Thoracic aorta (tissue), 2 donors: ENCODE data around the gene TTC16. TPM values are rescaled to one million over a fixed set of nuclear protein-coding genes. Genes with fewer than 3 reads are reported as not detected.
"Not testable (repeated sequence)": the region's sequence is repeated elsewhere in the genome, so short reads cannot be mapped to it uniquely, and the experiment has no call there.

Experiments used
- ATAC-seq: fragments of 150-250 bp; one replicate; pipeline ENCODE4 v1.8.0; 2017; ENCODE audit warnings: low read depth; ENCODE audit not compliant: insufficient number of reproducible peaks, low FRiP score
- DNase-seq: peaks from one replicate; pipeline ENCODE4 v3.0.0-alpha.2; 2020; ENCODE audit warnings: low spot score
- H3K27ac ChIP-seq, 2 donors: fragments of 200-600 bp; sonication (generic); 1 replicate in 1 of 2; 2 replicates in 1 of 2; pipeline ENCODE4 v1.5.1; 2016; ENCODE audit warnings: mild to moderate bottlenecking in 2 of 2, moderate library complexity in 2 of 2
- H3K27me3 ChIP-seq: fragments of 200-600 bp; sonication (generic); replicated peaks from 2 replicates; pipeline ENCODE4 v1.6.0; 2016; ENCODE audit warnings: mild to moderate bottlenecking; ENCODE audit not compliant: insufficient read depth
- H3K36me3 ChIP-seq: fragments of 200-600 bp; sonication (generic); one replicate; pipeline ENCODE4 v1.5.1; 2016
- H3K4me1 ChIP-seq, 2 donors: fragments of 200-600 bp; sonication (generic); 1 replicate in 1 of 2; 2 replicates in 1 of 2; pipeline versions ENCODE4 v1.5.1 to v1.6.0; 2016; ENCODE audit warnings: low read depth in 2 of 2, mild to moderate bottlenecking in 1 of 2; ENCODE audit not compliant: control insufficient read depth in 1 of 2
- H3K4me3 ChIP-seq: fragments of 200-600 bp; sonication (generic); 2 replicates; pipeline ENCODE4 v1.5.1; 2016; ENCODE audit warnings: mild to moderate bottlenecking
- H3K9me3 ChIP-seq: fragments of 200-600 bp; sonication (generic); 2 replicates; pipeline ENCODE4 v1.5.1; 2016
- total RNA-seq, 2 donors: library from RNA; depleted of rRNA; stranded (reverse); fragments of >200 nt; gene quantifications; one replicate each; pipeline versions ENCODE4 v1.1.0 to v1.2.3, GENCODE V29; 2016
- TF ChIP-seq, protein P1 (sequence below): fragments of 200-600 bp; sonication (generic); IDR thresholded peaks from one replicate; pipeline ENCODE4 v1.5.1; 2019; ENCODE audit warnings: antibody characterized with exemption

TTC16 gene
- total RNA-seq, 2 donors from 2014 or later = 0.14 to 0.27 TPM

DNA sequence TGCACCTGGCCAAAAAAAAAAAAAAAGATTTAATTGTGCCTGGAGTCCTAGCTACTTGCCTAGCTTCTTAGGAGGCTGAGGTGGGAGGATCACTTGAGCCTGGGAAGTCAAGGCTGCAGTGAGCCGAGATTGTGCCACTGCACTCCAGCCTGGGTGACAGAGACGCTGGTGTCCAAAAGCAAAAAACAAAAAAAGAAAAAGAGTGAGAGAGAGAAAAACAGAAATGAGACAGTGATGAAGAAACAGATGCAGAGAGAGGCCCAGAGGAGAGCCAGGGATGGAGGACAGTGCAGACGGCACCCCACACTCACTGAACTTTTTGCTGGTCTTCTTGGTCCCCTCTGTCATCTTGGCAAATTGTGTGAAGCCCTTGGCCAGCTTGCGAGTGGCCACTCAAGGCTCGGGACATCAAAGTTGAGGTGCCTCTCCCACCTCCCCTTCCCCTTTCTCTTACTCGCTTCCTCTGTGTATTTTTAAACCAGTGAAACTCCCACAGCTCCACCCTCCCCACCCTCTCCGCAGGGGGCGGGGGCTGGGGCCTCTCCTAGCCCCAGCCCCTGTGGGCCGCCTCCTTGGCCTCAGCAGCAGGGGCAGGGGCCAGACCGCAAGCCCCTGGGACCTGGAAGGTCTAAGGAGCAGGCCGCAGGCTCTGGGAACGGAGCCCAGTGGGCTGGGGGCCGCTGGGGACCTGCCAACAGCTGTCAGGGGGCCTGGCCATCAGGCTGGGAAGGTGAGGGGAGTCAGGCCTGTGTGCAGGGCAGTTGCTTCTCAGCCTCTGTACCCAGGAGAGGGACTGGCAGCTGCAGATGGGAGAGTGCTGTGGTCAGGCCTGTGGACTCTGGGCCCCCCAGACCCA is 62.6 kb downstream of the TTC16 start, which contains the start of gene SH2D3C:
TSS of gene SH2D3C (minus strand) at position 387 of the 856 bp plus-strand sequence. CDS start at position 348, 39 bp downstream.
- H3K36me3 ChIP-seq = no peaks in the 10 kb centered on the region
- DNase-seq (no peak), ATAC-seq (no peak)
- H3K4me3 ChIP-seq = peak within 1 kb of the TSS; percentile 45
- TF ChIP-seq, protein P1, sequence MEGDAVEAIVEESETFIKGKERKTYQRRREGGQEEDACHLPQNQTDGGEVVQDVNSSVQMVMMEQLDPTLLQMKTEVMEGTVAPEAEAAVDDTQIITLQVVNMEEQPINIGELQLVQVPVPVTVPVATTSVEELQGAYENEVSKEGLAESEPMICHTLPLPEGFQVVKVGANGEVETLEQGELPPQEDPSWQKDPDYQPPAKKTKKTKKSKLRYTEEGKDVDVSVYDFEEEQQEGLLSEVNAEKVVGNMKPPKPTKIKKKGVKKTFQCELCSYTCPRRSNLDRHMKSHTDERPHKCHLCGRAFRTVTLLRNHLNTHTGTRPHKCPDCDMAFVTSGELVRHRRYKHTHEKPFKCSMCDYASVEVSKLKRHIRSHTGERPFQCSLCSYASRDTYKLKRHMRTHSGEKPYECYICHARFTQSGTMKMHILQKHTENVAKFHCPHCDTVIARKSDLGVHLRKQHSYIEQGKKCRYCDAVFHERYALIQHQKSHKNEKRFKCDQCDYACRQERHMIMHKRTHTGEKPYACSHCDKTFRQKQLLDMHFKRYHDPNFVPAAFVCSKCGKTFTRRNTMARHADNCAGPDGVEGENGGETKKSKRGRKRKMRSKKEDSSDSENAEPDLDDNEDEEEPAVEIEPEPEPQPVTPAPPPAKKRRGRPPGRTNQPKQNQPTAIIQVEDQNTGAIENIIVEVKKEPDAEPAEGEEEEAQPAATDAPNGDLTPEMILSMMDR = no peak
- no peaks in the 10 kb centered on the region for H3K9me3 ChIP-seq
- H3K27me3 ChIP-seq = no peaks in the 10 kb centered on the region
- peak within 1 kb of the TSS in 1 of 2 donors; percentile 20 for H3K27ac ChIP-seq
- no peaks in the 10 kb centered on the region for H3K4me1 ChIP-seq

DNA sequence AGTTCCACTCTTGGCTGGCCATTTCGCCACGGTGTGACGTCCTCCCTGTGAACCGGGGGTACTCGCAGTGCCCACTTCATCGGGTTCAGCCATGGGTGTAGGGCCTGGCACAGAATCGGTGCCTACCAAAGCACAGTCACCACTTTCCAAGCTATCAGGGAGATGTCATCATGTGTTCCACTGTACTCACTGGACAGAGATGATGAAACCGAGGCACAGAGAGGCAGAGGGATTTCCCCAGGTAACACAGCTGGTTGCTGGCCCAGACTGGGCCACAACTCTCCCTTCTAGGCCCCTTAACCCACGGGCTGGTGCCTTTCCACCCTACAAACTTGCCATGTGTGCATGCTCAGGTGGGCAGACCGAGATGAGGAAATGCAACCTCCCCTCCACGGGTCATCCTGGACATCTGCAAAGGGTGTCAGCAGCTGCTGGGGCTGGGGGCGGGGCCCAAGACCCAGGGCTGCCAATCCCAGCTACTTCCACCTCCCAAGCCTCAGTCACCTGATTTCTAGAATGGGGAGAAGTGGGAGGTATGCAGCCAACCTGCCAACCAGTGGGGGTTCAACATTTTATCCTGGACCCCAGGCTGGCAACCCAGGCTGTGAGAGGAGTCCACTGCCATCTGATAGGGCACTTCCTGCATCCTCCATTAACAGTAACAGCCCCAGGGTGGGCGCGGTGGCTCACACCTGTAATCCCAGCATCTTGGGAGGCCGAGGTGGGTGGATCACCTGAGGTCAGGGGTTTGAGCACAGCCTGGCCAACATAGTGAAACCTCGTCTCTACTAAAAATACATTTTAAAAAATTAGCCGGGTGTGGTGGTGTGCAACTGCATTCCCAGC is 63.5 kb downstream of the TTC16 start:
- TF ChIP-seq, protein P1 = no peak
- Histone ChIP-seq H3K36me3 (no peaks in the 10 kb centered on the region), H3K27me3 (no peaks in the 10 kb centered on the region), H3K4me1 (no peaks in the 10 kb centered on the region), H3K9me3 (no peaks in the 10 kb centered on the region), H3K4me3 (no peak overlapping the region), H3K27ac (peak overlapping the region in 1 of 2 donors; percentile 20)
- DNase-seq (no peak), ATAC-seq (no peak)

DNA sequence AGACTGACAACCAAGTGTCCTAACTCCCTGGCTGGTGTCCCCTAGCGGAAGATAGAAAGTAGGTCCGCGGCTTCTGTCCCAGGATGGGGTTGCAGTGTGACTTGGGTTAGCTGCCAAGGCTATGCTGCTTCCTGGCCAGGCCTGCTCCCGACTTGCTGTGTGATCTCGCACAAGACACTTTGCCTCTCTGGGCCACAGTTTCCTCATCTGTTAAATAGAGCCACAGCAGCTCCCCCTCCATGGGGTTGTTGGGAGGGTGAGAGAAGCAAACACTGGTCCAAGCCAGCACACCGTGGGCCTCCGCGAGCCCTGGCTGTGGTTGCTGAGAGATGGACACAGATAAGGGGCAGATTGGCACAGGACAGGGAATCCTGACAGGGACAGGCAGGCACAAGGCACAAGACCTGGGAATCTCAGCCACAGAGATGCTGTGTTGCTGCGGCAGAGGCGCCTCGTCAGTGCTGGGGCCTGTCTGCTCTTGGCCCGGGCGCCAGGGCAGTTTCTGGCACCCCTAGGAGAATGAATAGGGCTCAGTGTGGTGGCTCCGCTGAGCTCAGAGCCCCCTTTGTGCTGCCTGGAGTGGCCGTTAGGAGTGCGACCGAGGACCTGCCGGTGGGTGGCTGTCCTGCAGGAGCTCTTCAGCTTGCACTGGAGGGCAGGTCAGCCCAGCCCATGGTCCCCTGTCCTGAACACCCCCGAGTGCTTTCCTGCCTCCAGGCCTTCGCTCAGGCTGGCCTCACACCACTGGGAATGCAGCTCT is 64.4 kb downstream of the TTC16 start:
- ATAC-seq = no peak
- peaks cover 0 to 4% of the 10 kb centered on the region in 2 donors for H3K4me1 ChIP-seq

GRCh38 chr9:127780909-127781308 is 65.0 kb downstream of the TTC16 start:
- not testable (repeated sequence) for DNase-seq, H3K4me1 ChIP-seq, H3K27ac ChIP-seq, ATAC-seq, H3K4me3 ChIP-seq, H3K9me3 ChIP-seq, H3K27me3 ChIP-seq, H3K36me3 ChIP-seq

More for the DNA sequence above, 64.4 kb downstream of the TTC16 start:
- Histone ChIP-seq H3K27me3 (no peaks in the 10 kb centered on the region), H3K9me3 (no peaks in the 10 kb centered on the region), H3K36me3 (no peaks in the 10 kb centered on the region), H3K4me3 (no peak overlapping the region), H3K27ac (no peak overlapping the region)
- no peak for DNase-seq
- TF ChIP-seq, protein P1 = no peak

Other genes starting within 250 kb of the TTC16 start
- 10 to 100 TPM; 66.2 to 87.3 TPM for gene STXBP1, start 103.8 kb upstream of the TTC16 start, total RNA-seq
- gene CFAP157, start 9.1 kb upstream of the TTC16 start, total RNA-seq = under 1 TPM; 0.27 to 0.28 TPM
- gene PTRH1, start 416 bp upstream of the TTC16 start, total RNA-seq = 10 to 100 TPM in 1 of 2 donors, 1 to 10 TPM in 1; 9.3 to 25.9 TPM
- 10 to 100 TPM; 14.5 to 16.9 TPM for gene TOR2A, start 19.2 kb downstream of the TTC16 start, total RNA-seq
- 10 to 100 TPM in 1 of 2 donors, 1 to 10 TPM in 1; 5.3 to 13.1 TPM for gene SH2D3C, start 62.6 kb downstream of the TTC16 start, total RNA-seq
- gene CDK9, start 70.0 kb downstream of the TTC16 start, total RNA-seq = 100 to 1,000 TPM; 104 to 111 TPM
- gene FPGS, start 86.8 kb downstream of the TTC16 start, total RNA-seq = 100 to 1,000 TPM; 119 to 136 TPM
- 100 to 1,000 TPM; 239 to 268 TPM for gene ENG, start 138.6 kb downstream of the TTC16 start, total RNA-seq
- 10 to 100 TPM; 35.1 to 77.7 TPM for gene AK1, start 161.6 kb downstream of the TTC16 start, total RNA-seq
- gene ST6GALNAC6, start 183.5 kb downstream of the TTC16 start, total RNA-seq = 100 to 1,000 TPM; 140 to 221 TPM
- gene ST6GALNAC4, start 201.0 kb downstream of the TTC16 start, total RNA-seq = 10 to 100 TPM; 45.0 to 61.2 TPM
- gene PIP5KL1, start 214.7 kb downstream of the TTC16 start, total RNA-seq = 1 to 10 TPM; 6.0 to 8.8 TPM
- gene DPM2, start 221.8 kb downstream of the TTC16 start, total RNA-seq = 10 to 100 TPM; 18.8 to 26.0 TPM